Measurements from ENCODE around the gene SHC4. TPM values are rescaled to one million over a fixed set of nuclear protein-coding genes. Genes with fewer than 3 reads are reported as not detected.

SHC4 gene
- total and polyA plus RNA-seq, 9 of the 15 experiments (the other 6 are each of a cell fraction or from before 2014, with no cell fraction given): 0.43 to 1.2 (median 0.67) TPM

DNA sequence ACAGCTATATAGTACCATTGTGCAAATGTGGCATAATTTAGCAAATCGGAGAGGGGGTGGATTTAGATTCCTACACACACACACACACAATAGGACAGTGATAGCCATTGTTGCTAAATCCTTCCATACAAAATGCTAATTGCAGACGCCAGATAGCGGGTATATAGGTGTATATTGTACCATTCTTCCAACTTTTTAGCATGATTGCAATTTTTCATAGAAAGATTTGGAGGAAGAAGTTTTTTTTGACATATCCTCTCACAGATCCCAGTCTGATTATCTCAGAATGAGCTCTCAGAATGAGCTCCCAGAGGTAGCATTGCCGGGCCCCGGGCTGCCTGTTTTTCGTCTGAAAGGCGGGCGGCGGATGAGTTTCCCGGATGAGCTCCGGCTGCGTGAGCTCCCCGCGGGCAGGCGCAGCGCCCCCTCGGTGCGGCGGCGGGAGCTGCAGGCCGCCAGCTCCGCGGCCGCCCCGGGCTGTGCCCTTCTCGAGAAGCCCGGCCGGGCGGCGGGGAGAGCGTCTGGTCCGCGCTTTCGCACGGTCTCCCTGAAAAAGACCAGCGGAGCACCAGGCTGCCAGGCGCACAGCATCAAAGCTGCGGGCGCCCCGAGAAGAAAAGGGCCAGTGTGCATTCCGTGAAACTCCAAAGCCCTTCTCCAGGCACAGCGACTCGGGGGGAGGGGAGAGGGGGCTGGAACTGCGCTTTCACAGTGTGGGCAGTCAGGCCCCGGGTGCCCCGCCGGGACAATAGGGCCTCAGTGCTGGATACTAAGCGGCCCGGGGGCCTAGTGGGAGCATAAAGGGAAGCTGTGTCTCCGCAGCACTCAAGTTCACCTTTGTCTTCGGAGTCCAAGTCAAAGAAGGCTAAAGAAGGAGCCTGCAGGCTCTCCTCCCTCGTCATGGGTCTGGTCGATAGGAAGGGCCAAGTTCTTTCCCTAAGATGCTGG, 12.0 kb upstream of the SHC4 start (continued):
- TF ChIP-seq SREBF2 (CRISPR knock-in tag; IDR thresholded peaks at IDR 0.05) (no peak), ZNF785 (CRISPR knock-in tag; IDR thresholded peaks at IDR 0.05) (no peak), GABPA (tag; conservative IDR thresholded peaks at IDR 0.05; ENCODE audit: low read depth) (no peak; the same call in 1 of the 2 replicates), RAD21 (CRISPR knock-in tag; conservative IDR thresholded peaks at IDR 0.05 in 1 of 2, IDR thresholded peaks at IDR 0.05 in 1 of 2) (peak; percentile 52 to 62), POLR2AphosphoS5 (IDR thresholded peaks at IDR 0.05; ENCODE audit: control insufficient read depth, insufficient read depth, low read depth, low read length) (no peak), GATAD2B (IDR thresholded peaks at IDR 0.05; ENCODE audit: borderline replicate concordance) (peak; percentile 71; the same call in 1 of the 2 replicates), ZNF133 (CRISPR knock-in tag; IDR thresholded peaks at IDR 0.05) (no peak), MEF2A (IDR thresholded peaks at IDR 0.05; ENCODE audit: control insufficient read depth, low read depth, low read length) (no peak), HMGN3 (IDR thresholded peaks at IDR 0.05; ENCODE audit: borderline replicate concordance, extremely low read depth, insufficient read length, low read depth, low read length) (peak; percentile 74)
- TF ChIP-seq, protein P1, sequence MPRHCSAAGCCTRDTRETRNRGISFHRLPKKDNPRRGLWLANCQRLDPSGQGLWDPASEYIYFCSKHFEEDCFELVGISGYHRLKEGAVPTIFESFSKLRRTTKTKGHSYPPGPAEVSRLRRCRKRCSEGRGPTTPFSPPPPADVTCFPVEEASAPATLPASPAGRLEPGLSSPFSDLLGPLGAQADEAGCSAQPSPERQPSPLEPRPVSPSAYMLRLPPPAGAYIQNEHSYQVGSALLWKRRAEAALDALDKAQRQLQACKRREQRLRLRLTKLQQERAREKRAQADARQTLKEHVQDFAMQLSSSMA (CRISPR knock-in tag; IDR thresholded peaks at IDR 0.05): no peak
- TF ChIP-seq, protein P2, sequence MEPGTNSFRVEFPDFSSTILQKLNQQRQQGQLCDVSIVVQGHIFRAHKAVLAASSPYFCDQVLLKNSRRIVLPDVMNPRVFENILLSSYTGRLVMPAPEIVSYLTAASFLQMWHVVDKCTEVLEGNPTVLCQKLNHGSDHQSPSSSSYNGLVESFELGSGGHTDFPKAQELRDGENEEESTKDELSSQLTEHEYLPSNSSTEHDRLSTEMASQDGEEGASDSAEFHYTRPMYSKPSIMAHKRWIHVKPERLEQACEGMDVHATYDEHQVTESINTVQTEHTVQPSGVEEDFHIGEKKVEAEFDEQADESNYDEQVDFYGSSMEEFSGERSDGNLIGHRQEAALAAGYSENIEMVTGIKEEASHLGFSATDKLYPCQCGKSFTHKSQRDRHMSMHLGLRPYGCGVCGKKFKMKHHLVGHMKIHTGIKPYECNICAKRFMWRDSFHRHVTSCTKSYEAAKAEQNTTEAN (CRISPR knock-in tag; IDR thresholded peaks at IDR 0.05): no peak
- TF ChIP-seq, protein P3, sequence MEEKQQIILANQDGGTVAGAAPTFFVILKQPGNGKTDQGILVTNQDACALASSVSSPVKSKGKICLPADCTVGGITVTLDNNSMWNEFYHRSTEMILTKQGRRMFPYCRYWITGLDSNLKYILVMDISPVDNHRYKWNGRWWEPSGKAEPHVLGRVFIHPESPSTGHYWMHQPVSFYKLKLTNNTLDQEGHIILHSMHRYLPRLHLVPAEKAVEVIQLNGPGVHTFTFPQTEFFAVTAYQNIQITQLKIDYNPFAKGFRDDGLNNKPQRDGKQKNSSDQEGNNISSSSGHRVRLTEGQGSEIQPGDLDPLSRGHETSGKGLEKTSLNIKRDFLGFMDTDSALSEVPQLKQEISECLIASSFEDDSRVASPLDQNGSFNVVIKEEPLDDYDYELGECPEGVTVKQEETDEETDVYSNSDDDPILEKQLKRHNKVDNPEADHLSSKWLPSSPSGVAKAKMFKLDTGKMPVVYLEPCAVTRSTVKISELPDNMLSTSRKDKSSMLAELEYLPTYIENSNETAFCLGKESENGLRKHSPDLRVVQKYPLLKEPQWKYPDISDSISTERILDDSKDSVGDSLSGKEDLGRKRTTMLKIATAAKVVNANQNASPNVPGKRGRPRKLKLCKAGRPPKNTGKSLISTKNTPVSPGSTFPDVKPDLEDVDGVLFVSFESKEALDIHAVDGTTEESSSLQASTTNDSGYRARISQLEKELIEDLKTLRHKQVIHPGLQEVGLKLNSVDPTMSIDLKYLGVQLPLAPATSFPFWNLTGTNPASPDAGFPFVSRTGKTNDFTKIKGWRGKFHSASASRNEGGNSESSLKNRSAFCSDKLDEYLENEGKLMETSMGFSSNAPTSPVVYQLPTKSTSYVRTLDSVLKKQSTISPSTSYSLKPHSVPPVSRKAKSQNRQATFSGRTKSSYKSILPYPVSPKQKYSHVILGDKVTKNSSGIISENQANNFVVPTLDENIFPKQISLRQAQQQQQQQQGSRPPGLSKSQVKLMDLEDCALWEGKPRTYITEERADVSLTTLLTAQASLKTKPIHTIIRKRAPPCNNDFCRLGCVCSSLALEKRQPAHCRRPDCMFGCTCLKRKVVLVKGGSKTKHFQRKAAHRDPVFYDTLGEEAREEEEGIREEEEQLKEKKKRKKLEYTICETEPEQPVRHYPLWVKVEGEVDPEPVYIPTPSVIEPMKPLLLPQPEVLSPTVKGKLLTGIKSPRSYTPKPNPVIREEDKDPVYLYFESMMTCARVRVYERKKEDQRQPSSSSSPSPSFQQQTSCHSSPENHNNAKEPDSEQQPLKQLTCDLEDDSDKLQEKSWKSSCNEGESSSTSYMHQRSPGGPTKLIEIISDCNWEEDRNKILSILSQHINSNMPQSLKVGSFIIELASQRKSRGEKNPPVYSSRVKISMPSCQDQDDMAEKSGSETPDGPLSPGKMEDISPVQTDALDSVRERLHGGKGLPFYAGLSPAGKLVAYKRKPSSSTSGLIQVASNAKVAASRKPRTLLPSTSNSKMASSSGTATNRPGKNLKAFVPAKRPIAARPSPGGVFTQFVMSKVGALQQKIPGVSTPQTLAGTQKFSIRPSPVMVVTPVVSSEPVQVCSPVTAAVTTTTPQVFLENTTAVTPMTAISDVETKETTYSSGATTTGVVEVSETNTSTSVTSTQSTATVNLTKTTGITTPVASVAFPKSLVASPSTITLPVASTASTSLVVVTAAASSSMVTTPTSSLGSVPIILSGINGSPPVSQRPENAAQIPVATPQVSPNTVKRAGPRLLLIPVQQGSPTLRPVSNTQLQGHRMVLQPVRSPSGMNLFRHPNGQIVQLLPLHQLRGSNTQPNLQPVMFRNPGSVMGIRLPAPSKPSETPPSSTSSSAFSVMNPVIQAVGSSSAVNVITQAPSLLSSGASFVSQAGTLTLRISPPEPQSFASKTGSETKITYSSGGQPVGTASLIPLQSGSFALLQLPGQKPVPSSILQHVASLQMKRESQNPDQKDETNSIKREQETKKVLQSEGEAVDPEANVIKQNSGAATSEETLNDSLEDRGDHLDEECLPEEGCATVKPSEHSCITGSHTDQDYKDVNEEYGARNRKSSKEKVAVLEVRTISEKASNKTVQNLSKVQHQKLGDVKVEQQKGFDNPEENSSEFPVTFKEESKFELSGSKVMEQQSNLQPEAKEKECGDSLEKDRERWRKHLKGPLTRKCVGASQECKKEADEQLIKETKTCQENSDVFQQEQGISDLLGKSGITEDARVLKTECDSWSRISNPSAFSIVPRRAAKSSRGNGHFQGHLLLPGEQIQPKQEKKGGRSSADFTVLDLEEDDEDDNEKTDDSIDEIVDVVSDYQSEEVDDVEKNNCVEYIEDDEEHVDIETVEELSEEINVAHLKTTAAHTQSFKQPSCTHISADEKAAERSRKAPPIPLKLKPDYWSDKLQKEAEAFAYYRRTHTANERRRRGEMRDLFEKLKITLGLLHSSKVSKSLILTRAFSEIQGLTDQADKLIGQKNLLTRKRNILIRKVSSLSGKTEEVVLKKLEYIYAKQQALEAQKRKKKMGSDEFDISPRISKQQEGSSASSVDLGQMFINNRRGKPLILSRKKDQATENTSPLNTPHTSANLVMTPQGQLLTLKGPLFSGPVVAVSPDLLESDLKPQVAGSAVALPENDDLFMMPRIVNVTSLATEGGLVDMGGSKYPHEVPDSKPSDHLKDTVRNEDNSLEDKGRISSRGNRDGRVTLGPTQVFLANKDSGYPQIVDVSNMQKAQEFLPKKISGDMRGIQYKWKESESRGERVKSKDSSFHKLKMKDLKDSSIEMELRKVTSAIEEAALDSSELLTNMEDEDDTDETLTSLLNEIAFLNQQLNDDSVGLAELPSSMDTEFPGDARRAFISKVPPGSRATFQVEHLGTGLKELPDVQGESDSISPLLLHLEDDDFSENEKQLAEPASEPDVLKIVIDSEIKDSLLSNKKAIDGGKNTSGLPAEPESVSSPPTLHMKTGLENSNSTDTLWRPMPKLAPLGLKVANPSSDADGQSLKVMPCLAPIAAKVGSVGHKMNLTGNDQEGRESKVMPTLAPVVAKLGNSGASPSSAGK (IDR thresholded peaks at IDR 0.05): peak; percentile 24; the same call in 1 of the 2 replicates

All from K562 (cell line).